ENCODE data around the gene CUX1.

The CUX1 gene

GRCh38 chr7:102080434-102081243 lies 263.2 kb downstream of the CUX1 start:
- DNase-seq = no peak

- DNase-seq = no peak
These were observed 263.8 kb downstream of the CUX1 start for GRCh38 chr7:102081244-102081627.

GRCh38 chr7:102082693-102083368 lies 265.4 kb downstream of the CUX1 start:
- DNase-seq = no peak

- no peak for DNase-seq
These were observed 267.9 kb downstream of the CUX1 start for GRCh38 chr7:102085218-102085772.

- no peak for DNase-seq
These were observed 272.0 kb downstream of the CUX1 start for GRCh38 chr7:102089175-102090098.

GRCh38 chr7:102093599-102094315 lies 276.3 kb downstream of the CUX1 start:
- DNase-seq = no peak

GRCh38 chr7:102094316-102094650 lies 276.9 kb downstream of the CUX1 start:
- no peak for DNase-seq

GRCh38 chr7:102095321-102096011 lies 278.0 kb downstream of the CUX1 start:
- DNase-seq = no peak

GRCh38 chr7:102096012-102096332 lies 278.5 kb downstream of the CUX1 start:
- DNase-seq = no peak

GRCh38 chr7:102096706-102097427 lies 279.4 kb downstream of the CUX1 start:
- no peak for DNase-seq

GRCh38 chr7:102097601-102098161 lies 280.3 kb downstream of the CUX1 start:
- no peak for DNase-seq

- no peak for DNase-seq
These were observed 281.6 kb downstream of the CUX1 start for GRCh38 chr7:102098986-102099385.

- no peak for DNase-seq
These were observed 282.0 kb downstream of the CUX1 start for GRCh38 chr7:102099474-102099873.

GRCh38 chr7:102101111-102101551 lies 283.7 kb downstream of the CUX1 start:
- DNase-seq = no peak

GRCh38 chr7:102101926-102102325 lies 284.5 kb downstream of the CUX1 start:
- no peak for DNase-seq

GRCh38 chr7:102103027-102103372 lies 285.6 kb downstream of the CUX1 start:
- no peak for DNase-seq

- DNase-seq = no peak
These were observed 286.8 kb downstream of the CUX1 start for GRCh38 chr7:102104245-102104644.

GRCh38 chr7:102106625-102107024 lies 289.2 kb downstream of the CUX1 start:
- DNase-seq = no peak

GRCh38 chr7:102107474-102108104 lies 290.2 kb downstream of the CUX1 start:
- DNase-seq = no peak
